Smooth muscle cell (in vitro differentiated cells): ENCODE results near the gene KRTAP5-1. TPM values are rescaled to one million over a fixed set of nuclear protein-coding genes. Genes with fewer than 3 reads are reported as not detected.

ENCODE experiments used
- DNase-seq: peaks from one replicate; lab custom pipeline; 2025; ENCODE audit not compliant: unreplicated experiment; lab: John Stamatoyannopoulos, UW
- H2AFZ ChIP-seq: fragments of 200-600 bp; sonication (generic); 2 replicates; pipeline ENCODE4 v1.6.0; 2016; ENCODE audit warnings: antibody characterized with exemption, low read depth, mild to moderate bottlenecking
- H3F3A ChIP-seq: fragments of 200-600 bp; sonication (generic); 2 replicates; pipeline ENCODE4 v1.6.0; 2017; ENCODE audit warnings: antibody characterized with exemption, low read depth
- H3K27ac ChIP-seq: fragments of 200-600 bp; sonication (generic); 2 replicates; pipeline ENCODE4 v1.5.1; 2016; ENCODE audit warnings: low read depth, mild to moderate bottlenecking
- H3K27me3 ChIP-seq: fragments of 200-600 bp; sonication (generic); 2 replicates; pipeline ENCODE4 v1.6.1; 2016; ENCODE audit warnings: low read depth, mild to moderate bottlenecking
- H3K36me3 ChIP-seq: fragments of 200-600 bp; sonication (generic); 2 replicates; pipeline ENCODE4 v1.5.1; 2016; ENCODE audit warnings: low read depth
- H3K4me1 ChIP-seq: fragments of 200-600 bp; sonication (generic); 2 replicates; pipeline ENCODE4 v1.5.1; 2016; ENCODE audit warnings: low read depth
- H3K4me2 ChIP-seq: fragments of 200-600 bp; sonication (generic); 2 replicates; pipeline ENCODE4 v1.6.0; 2016; ENCODE audit warnings: mild to moderate bottlenecking
- H3K4me3 ChIP-seq: fragments of 200-600 bp; sonication (generic); 2 replicates; pipeline ENCODE4 v1.5.1; 2016; ENCODE audit warnings: mild to moderate bottlenecking
- H3K79me2 ChIP-seq: fragments of 200-600 bp; sonication (generic); 2 replicates; pipeline ENCODE4 v1.6.0; 2016; ENCODE audit warnings: low read depth, mild to moderate bottlenecking
- H3K9ac ChIP-seq: fragments of 200-600 bp; sonication (generic); 2 replicates; pipeline ENCODE4 v1.6.0; 2016; ENCODE audit warnings: low read depth
- H3K9me3 ChIP-seq: fragments of 200-600 bp; sonication (generic); replicated peaks from 2 replicates; pipeline ENCODE4 v1.5.1; 2016; ENCODE audit warnings: low read depth
- H4K20me1 ChIP-seq: fragments of 200-600 bp; sonication (generic); 2 replicates; pipeline ENCODE4 v1.6.0; 2016; ENCODE audit warnings: low read depth
- CTCF ChIP-seq: fragments of 200-600 bp; sonication (generic); IDR thresholded peaks from 2 replicates; pipeline ENCODE4 v1.5.1; 2017; ENCODE audit warnings: borderline replicate concordance, mild to moderate bottlenecking, antibody characterized with exemption; ENCODE audit not compliant: insufficient read depth, poor library complexity, severe bottlenecking
- WGBS: methylation state at CpG from one replicate; pipeline ENCODE4 v1.1.7; 2016; ENCODE audit warnings: low lambda C conversion rate; 5-methylcytosine and 5-hydroxymethylcytosine counted together
- polyA plus RNA-seq: library from polyadenylated mRNA; unstranded; fragments of >200 nt; fragmentation: Nextera tagmentation; extraction: Ambion mirVana; gene quantifications from 2 replicates; pipeline ENCODE4 v1.2.1, GENCODE V29; 2016
- total RNA-seq: library from RNA; depleted of rRNA; stranded (reverse); fragments of >200 nt; gene quantifications from 2 replicates; pipeline ENCODE4 v1.2.3, GENCODE V29; 2014

The KRTAP5-1 gene
- total and polyA plus RNA-seq, 2 experiments from 2014 or later, result not detected

- no peaks in the 10 kb centered on the region for H3F3A ChIP-seq
- H3K36me3 ChIP-seq, result no peaks in the 10 kb centered on the region
- H3K4me2 ChIP-seq, result peak overlapping the region; percentile 88
- DNase-seq, result no peak
- H4K20me1 ChIP-seq, result no peaks in the 10 kb centered on the region
- H3K9ac ChIP-seq, result no peak overlapping the region
- no peaks in the 10 kb centered on the region for H3K79me2 ChIP-seq
- peaks cover 7% of the 10 kb centered on the region for H3K4me1 ChIP-seq
- peaks cover 58% of the 10 kb centered on the region for H3K27me3 ChIP-seq
- TF ChIP-seq CTCF, result no peak
- H3K4me3 ChIP-seq, result peak overlapping the region; percentile 47
- no peak overlapping the region for H2AFZ ChIP-seq
- H3K9me3 ChIP-seq, result no peaks in the 10 kb centered on the region
- no peak overlapping the region for H3K27ac ChIP-seq
- 35% methylated on average over 19 of the region's 33 CpGs for WGBS
Measured at GRCh38 chr11:1547467-1548098, 37.5 kb downstream of the KRTAP5-1 start.

DNA sequence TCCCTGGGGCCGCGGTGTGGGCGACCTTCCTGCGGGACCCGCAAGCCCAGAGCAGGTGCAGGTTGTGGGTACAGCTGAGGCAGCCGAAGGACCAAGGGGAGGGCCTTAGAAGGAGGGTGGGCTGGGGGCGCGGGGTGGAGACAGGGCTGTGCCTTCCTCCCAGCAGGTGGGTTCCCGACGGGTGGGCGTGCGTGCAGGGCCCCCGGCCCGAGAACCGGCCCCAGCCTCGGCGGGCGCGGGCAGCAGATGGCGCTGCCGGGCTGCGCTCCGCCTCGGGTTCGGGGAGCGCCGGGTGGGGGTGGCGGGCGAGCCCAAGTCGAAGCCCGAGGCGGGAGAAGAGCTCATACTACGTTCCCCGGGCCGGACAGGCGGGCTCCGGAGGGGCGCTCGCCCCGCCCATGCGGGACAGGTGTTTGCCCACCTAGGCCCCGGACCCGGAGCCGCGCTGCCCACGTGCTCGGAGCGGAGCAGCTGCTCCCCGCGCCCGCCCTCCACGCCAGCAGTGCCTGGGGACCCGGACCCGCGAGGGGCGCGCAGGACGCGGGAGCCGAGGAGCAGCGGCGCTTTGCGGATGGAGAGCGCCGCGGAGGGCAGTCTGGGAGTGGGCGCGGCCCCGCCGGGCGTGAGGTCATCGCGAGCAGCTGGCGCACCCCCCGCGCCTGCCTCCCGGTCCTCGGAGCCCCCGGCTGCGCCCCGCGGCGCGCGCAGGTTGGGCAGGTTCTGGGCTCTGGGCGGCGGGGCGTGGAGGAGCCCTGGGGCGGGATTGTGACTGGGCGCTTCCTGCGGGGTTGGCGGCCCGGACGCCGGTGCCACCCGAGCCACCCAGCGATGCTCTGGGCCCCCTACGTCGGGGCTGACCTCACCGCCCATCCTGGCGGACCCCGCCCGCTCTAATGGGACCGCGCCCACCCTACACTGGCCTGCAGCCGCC is 38.3 kb downstream of the KRTAP5-1 start:
- Histone ChIP-seq H3F3A (no peaks in the 10 kb centered on the region), H3K27ac (no peak overlapping the region), H3K4me1 (peaks cover 7% of the 10 kb centered on the region), H3K9me3 (no peaks in the 10 kb centered on the region), H3K36me3 (no peaks in the 10 kb centered on the region), H4K20me1 (no peaks in the 10 kb centered on the region), H3K27me3 (peaks cover 58% of the 10 kb centered on the region), H3K4me2 (peak overlapping the region; percentile 88), H3K4me3 (peak overlapping the region; percentile 47), H2AFZ (no peak overlapping the region), H3K79me2 (no peaks in the 10 kb centered on the region), H3K9ac (no peak overlapping the region)
- DNase-seq, result no peak
- 3% methylated on average over 49 of the region's 106 CpGs for WGBS
- peak; percentile 73 for TF ChIP-seq CTCF

DNA sequence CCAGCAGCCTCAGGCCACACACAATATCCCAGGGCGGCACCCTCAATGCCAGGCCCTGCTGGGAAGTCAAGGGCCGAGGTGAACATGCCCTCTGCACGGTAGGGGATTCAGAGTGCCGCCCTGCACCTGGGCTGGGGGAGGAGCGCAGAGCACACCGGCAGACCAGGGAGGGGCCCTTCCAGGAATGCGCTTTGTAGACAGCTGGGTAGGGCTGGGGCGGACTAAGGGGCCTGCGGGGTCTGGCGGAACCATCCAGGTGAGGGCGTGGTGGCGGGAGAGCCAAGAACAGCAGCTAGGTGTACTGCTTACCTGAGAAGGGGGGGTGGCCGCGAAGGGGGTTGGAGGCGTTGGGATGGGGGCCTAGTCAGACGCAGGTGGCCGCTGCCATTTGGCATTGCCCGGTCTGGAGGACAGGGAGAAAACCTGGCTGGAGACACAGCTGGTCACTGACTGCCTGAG is 39.0 kb downstream of the KRTAP5-1 start:
- no peaks in the 10 kb centered on the region for H3F3A ChIP-seq
- H3K4me2 ChIP-seq, result peak overlapping the region; percentile 88
- no peak overlapping the region for H3K27ac ChIP-seq
- no peak for TF ChIP-seq CTCF
- H3K9ac ChIP-seq, result no peak overlapping the region
- H4K20me1 ChIP-seq, result no peaks in the 10 kb centered on the region
- peaks cover 7% of the 10 kb centered on the region for H3K4me1 ChIP-seq
- no peak for DNase-seq
- H3K36me3 ChIP-seq, result no peaks in the 10 kb centered on the region
- H3K4me3 ChIP-seq, result no peak overlapping the region
- peaks cover 58% of the 10 kb centered on the region for H3K27me3 ChIP-seq
- 11% methylated on average over 14 of the region's 18 CpGs for WGBS
- no peak overlapping the region for H2AFZ ChIP-seq
- no peaks in the 10 kb centered on the region for H3K9me3 ChIP-seq
- no peaks in the 10 kb centered on the region for H3K79me2 ChIP-seq
